ENCODE results near the gene HOXA7.

HOXA7 gene

GRCh38 chr7:27128776-27129728 is 27.4 kb downstream of the HOXA7 start:
- TF ChIP-seq CTCF (IDR thresholded peaks at IDR 0.05; ENCODE audit: low read depth, low read length, missing control alignments): no peak
- H3K4me3 ChIP-seq (replicated peaks; ENCODE audit: low read depth, low read length): no peak overlapping the region
- DNase-seq (ENCODE audit: extremely low read depth, low read depth): no peak

GRCh38 chr7:27128034-27128433 is 28.4 kb downstream of the HOXA7 start:
- H3K4me3 ChIP-seq (replicated peaks; ENCODE audit: low read depth, low read length): no peak overlapping the region
- DNase-seq (ENCODE audit: extremely low read depth, low read depth): no peak
- no peak for TF ChIP-seq CTCF (IDR thresholded peaks at IDR 0.05; ENCODE audit: low read depth, low read length, missing control alignments)

GRCh38 chr7:27126596-27127327 is 29.7 kb downstream of the HOXA7 start:
- no peak for DNase-seq (ENCODE audit: extremely low read depth, low read depth)
- H3K4me3 ChIP-seq (replicated peaks; ENCODE audit: low read depth, low read length): no peak overlapping the region
- TF ChIP-seq CTCF (IDR thresholded peaks at IDR 0.05; ENCODE audit: low read depth, low read length, missing control alignments): no peak

- DNase-seq (ENCODE audit: extremely low read depth, low read depth): no peak
- TF ChIP-seq CTCF (IDR thresholded peaks at IDR 0.05; ENCODE audit: low read depth, low read length, missing control alignments): no peak
These were observed 30.5 kb downstream of the HOXA7 start for GRCh38 chr7:27125986-27126394.

GRCh38 chr7:27124902-27125689 is 31.4 kb downstream of the HOXA7 start:
- no peak for DNase-seq (ENCODE audit: extremely low read depth, low read depth)
- H3K4me3 ChIP-seq (replicated peaks; ENCODE audit: low read depth, low read length): no peak overlapping the region
- TF ChIP-seq CTCF (IDR thresholded peaks at IDR 0.05; ENCODE audit: low read depth, low read length, missing control alignments): no peak

More at GRCh38 chr7:27125986-27126394, 30.5 kb downstream of the HOXA7 start:
- H3K4me3 ChIP-seq (replicated peaks; ENCODE audit: low read depth, low read length): no peak overlapping the region

- TF ChIP-seq CTCF (IDR thresholded peaks at IDR 0.05; ENCODE audit: low read depth, low read length, missing control alignments): no peak
- no peak for DNase-seq (ENCODE audit: extremely low read depth, low read depth)
- H3K4me3 ChIP-seq (replicated peaks; ENCODE audit: low read depth, low read length): no peak overlapping the region
These were observed 32.2 kb downstream of the HOXA7 start for GRCh38 chr7:27124096-27124901.
